K562 (cell line): Measurements from ENCODE around the gene SERPINB5. TPM values are rescaled to one million over a fixed set of nuclear protein-coding genes. Genes with fewer than 3 reads are reported as not detected.

Experiments used
- ATAC-seq: fragments of 200-7000 bp; cut with Tn5 transposase; 3 replicates; pipeline ENCODE4 v1.9.1; 2020; ENCODE audit warnings: moderate library complexity
- BruUV-seq: library from RNA; stranded (reverse); fragments of 400-500 nt; replicated peaks from 2 replicates; lab custom pipeline; 2021; lab: Mats Ljungman, UMichigan
- CTCF ChIA-PET: fragments of 300-600 bp; formaldehyde crosslinking; extraction: SDS; loops from one replicate; lab custom pipeline; 2021; ENCODE audit warnings: low intra/inter-chr PET ratio; lab: Yijun Ruan, JAX
- POLR2A ChIA-PET: fragments of 300-600, 350-650 bp; sonication (Branson Sonifier 250); formaldehyde crosslinking; extraction: SDS; loops from one replicate; lab custom pipeline; 2021; ENCODE audit warnings: antibody characterized with exemption, inconsistent platforms; lab: Yijun Ruan, JAX
- DNase-seq, 4 experiments: peaks; one replicate each; pipeline versions ENCODE4 v3.0.0 to v3.0.0-alpha.2; 2011 to 2018; ENCODE audit warnings: low spot score in 3 of 4, mixed read lengths in 3 of 4; ENCODE audit errors: extremely low read depth in 1 of 4
- FAIRE-seq: peaks from 2 replicates; lab custom pipeline; 2011; peaks lifted over from hg19 to GRCh38; lab: Jason Lieb, UNC
- H2AFZ ChIP-seq: 2 replicates; pipeline ENCODE4 v1.6.0; 2011; ENCODE audit warnings: low read depth, low read length, control low read depth, inconsistent platforms
- H3K27ac ChIP-seq: fragments of 200-600 bp; 3 replicates; pipeline ENCODE4 v1.8.0; 2011; ENCODE audit warnings: low read depth, mild to moderate bottlenecking, control low read depth, inconsistent platforms, low read length, moderate library complexity, mixed read lengths; ENCODE audit errors: extremely low read depth
- H3K27me3 ChIP-seq, 2 experiments: fragments of 300-600 bp in 1 of 2; 2 replicates in 1 of 2; 3 replicates in 1 of 2; pipeline versions ENCODE4 v1.6.0 to v1.8.0; 2011; ENCODE audit warnings: inconsistent platforms in 2 of 2, low read length in 2 of 2, mild to moderate bottlenecking in 1 of 2, mixed read lengths in 1 of 2, moderate library complexity in 1 of 2; ENCODE audit not compliant: control insufficient read depth in 2 of 2, insufficient read depth in 2 of 2
- H3K36me3 ChIP-seq: fragments of 300-600 bp; 3 replicates; pipeline ENCODE4 v1.8.0; 2011; ENCODE audit warnings: mild to moderate bottlenecking, low read length, inconsistent platforms; ENCODE audit not compliant: control insufficient read depth, insufficient read depth
- H3K4me1 ChIP-seq, 2 experiments: fragments of 200-600 bp in 1 of 2; replicated peaks in 1 of 2; 2 replicates in 1 of 2; 3 replicates in 1 of 2; pipeline versions ENCODE4 v1.5.1 to v1.8.0; 2011; ENCODE audit warnings: inconsistent platforms in 2 of 2, low read length in 2 of 2, mild to moderate bottlenecking in 1 of 2, mixed read lengths in 1 of 2, moderate library complexity in 1 of 2; ENCODE audit not compliant: control insufficient read depth in 2 of 2, insufficient read depth in 2 of 2
- H3K4me2 ChIP-seq: 2 replicates; pipeline ENCODE4 v1.6.1; 2011; ENCODE audit warnings: low read length, control low read depth, inconsistent platforms, mixed read lengths; ENCODE audit not compliant: insufficient read depth
- H3K4me3 ChIP-seq: fragments of 200-600 bp; sonication (generic), shearing (Covaris generic); 2 replicates; pipeline ENCODE4 v1.5.1; 2016; ENCODE audit warnings: control low read depth, inconsistent platforms
- H3K79me2 ChIP-seq: fragments of 200-600 bp; 3 replicates; pipeline ENCODE4 v1.8.0; 2011; ENCODE audit warnings: low read length, inconsistent platforms; ENCODE audit not compliant: control insufficient read depth, insufficient read depth
- H3K9ac ChIP-seq, 2 experiments: 2 replicates each; pipeline versions ENCODE4 v1.6.0 to v1.6.1; 2011; ENCODE audit warnings: low read depth in 2 of 2, low read length in 2 of 2, control low read depth in 1 of 2, inconsistent platforms in 1 of 2, mild to moderate bottlenecking in 1 of 2, mixed read lengths in 1 of 2; ENCODE audit not compliant: insufficient read depth in 1 of 2
- H3K9me1 ChIP-seq: one replicate; pipeline ENCODE4 v1.6.0; 2011; ENCODE audit warnings: inconsistent platforms, mild to moderate bottlenecking, low read length, moderate library complexity; ENCODE audit not compliant: control insufficient read depth, insufficient read depth
- H3K9me3 ChIP-seq: replicated peaks from 2 replicates; pipeline ENCODE4 v1.5.1; 2011; ENCODE audit warnings: low read depth, low read length, inconsistent platforms; ENCODE audit not compliant: control insufficient read depth, insufficient read depth
- H4K20me1 ChIP-seq: replicated peaks from 2 replicates; pipeline ENCODE4 v1.6.1; 2011; ENCODE audit warnings: low read length, inconsistent platforms, mixed read lengths; ENCODE audit not compliant: control insufficient read depth, insufficient read depth
- BRF2 ChIP-seq: IDR thresholded peaks from 3 replicates; pipeline ENCODE4 v1.6.1; 2011; ENCODE audit warnings: borderline replicate concordance, mild to moderate bottlenecking; ENCODE audit not compliant: insufficient read length, insufficient read depth
- GATAD2B ChIP-seq: fragments of 450-650 bp; IDR thresholded peaks from 2 replicates; pipeline ENCODE4 v1.6.1; 2017; ENCODE audit warnings: mild to moderate bottlenecking, borderline replicate concordance
- HNRNPUL1 ChIP-seq: fragments of 200-400 bp; formaldehyde crosslinking; IDR thresholded peaks from 2 replicates; pipeline ENCODE4 v1.6.1; 2017; ENCODE audit warnings: low read length
- IRF2 ChIP-seq: sonication (generic); formaldehyde crosslinking; IDR thresholded peaks from 2 replicates; pipeline ENCODE4 v1.8.1; 2022; ENCODE audit warnings: mild to moderate bottlenecking, missing genetic modification reagents
- MIER1 ChIP-seq: fragments of 450-650 bp; IDR thresholded peaks from 2 replicates; pipeline ENCODE4 v1.6.1; 2016; ENCODE audit warnings: antibody characterized with exemption, mild to moderate bottlenecking, low read depth
- NFIC ChIP-seq: fragments of 450-650 bp; IDR thresholded peaks from 2 replicates; pipeline ENCODE4 v1.6.1; 2017; ENCODE audit warnings: mild to moderate bottlenecking, inconsistent platforms
- NR2C1 ChIP-seq, 2 experiments: fragments of 450-650 bp; IDR thresholded peaks; 2 replicates each; pipeline ENCODE4 v1.6.1; 2017; ENCODE audit warnings: mild to moderate bottlenecking in 2 of 2, antibody characterized with exemption in 1 of 2, inconsistent platforms in 1 of 2, missing compliant biosample characterization in 1 of 2, missing genetic modification characterization in 1 of 2
- SREBF1 ChIP-seq: fragments of 150-350 bp; IDR thresholded peaks from 2 replicates; pipeline ENCODE4 v1.6.1; 2014; ENCODE audit warnings: antibody characterized with exemption, low read depth, low read length, borderline replicate concordance
- THRAP3 ChIP-seq: fragments of 450-650 bp; IDR thresholded peaks from 2 replicates; pipeline ENCODE4 v1.6.1; 2016; ENCODE audit warnings: mild to moderate bottlenecking, inconsistent platforms, borderline replicate concordance
- ZBTB43 ChIP-seq: sonication (generic); formaldehyde crosslinking; IDR thresholded peaks from 2 replicates; pipeline ENCODE4 v1.8.0; 2023; ENCODE audit warnings: mild to moderate bottlenecking, missing genetic modification reagents
- ZNF239 ChIP-seq: fragments of 250-450 bp; sonication (Bioruptor Pico); IDR thresholded peaks from 2 replicates; pipeline ENCODE4 v1.4.0; 2020; ENCODE audit warnings: mild to moderate bottlenecking
- ZNF512 ChIP-seq: IDR thresholded peaks from 2 replicates; pipeline ENCODE4 v1.6.1; 2016; ENCODE audit warnings: missing genetic modification characterization, missing compliant biosample characterization
- ZNF583 ChIP-seq: fragments of 250-450 bp; sonication (Bioruptor Pico); IDR thresholded peaks from 2 replicates; pipeline ENCODE4 v1.4.0; 2020
- ZNF639 ChIP-seq, 2 experiments: fragments of 200-800 bp in 1 of 2; sonication (Bioruptor generic) in 1 of 2; sonication (generic) in 1 of 2; formaldehyde crosslinking in 1 of 2; IDR thresholded peaks in 1 of 2; conservative IDR thresholded peaks in 1 of 2; 2 replicates each; pipeline versions ENCODE4 v1.5.0 to v1.6.1; 2016 to 2020; ENCODE audit warnings: missing compliant biosample characterization in 1 of 2, missing genetic modification characterization in 1 of 2, missing genetic modification reagents in 1 of 2
- WGBS: fragments of 100-300 bp; shearing (Covaris generic); methylation state at CpG from one replicate; pipeline ENCODE4 v1.1.6; 2016; ENCODE audit warnings: low coverage, mixed read lengths; ENCODE audit not compliant: insufficient coverage; ENCODE audit errors: missing lambda C conversion rate; 5-methylcytosine and 5-hydroxymethylcytosine counted together
- in situ Hi-C: fragments of 300-500 bp; cut with MboI; formaldehyde crosslinking; loops from 4 replicates; pipeline ENCODE4 v1.15.0; 2018; ENCODE audit warnings: inconsistent platforms, mixed read lengths
- intact Hi-C: fragments of 100-400 bp; cut with micrococcal nuclease; formaldehyde crosslinking; loops from 2 replicates; pipeline ENCODE4 v1.14.2; 2022
- polyA plus RNA-seq, 8 experiments: library from polyadenylated mRNA; depleted of rRNA in 4 of 8; stranded (reverse) in 5 of 8; unstranded in 3 of 8; fragments of >200 nt; fragmentation: Nextera tagmentation in 2 of 8; fragmentation: Illumina TruSeq in 1 of 8; extraction: Ambion mirVana in 2 of 8; extraction: Trizol in 1 of 8; gene quantifications; 2 replicates each; pipeline versions ENCODE4 v1.2.1 to v1.2.3, GENCODE V29; 2011 to 2014; ENCODE audit warnings: inconsistent platforms in 1 of 8, missing spikeins in 1 of 8
- total RNA-seq, 7 experiments: library from RNA; depleted of rRNA in 6 of 7; stranded (reverse); fragments of >200 nt in 6 of 7; fragmentation: Illumina TruSeq in 2 of 7; extraction: Trizol in 2 of 7; gene quantifications; 2 replicates each; pipeline versions ENCODE4 v1.2.1 to v1.2.3, GENCODE V29; 2011 to 2021; ENCODE audit warnings: low replicate concordance in 1 of 7

SERPINB5 gene
- total and polyA plus RNA-seq, 9 of the 15 experiments (the other 6 are each of a cell fraction or from before 2014, with no cell fraction given): 0.05 to 1.4 (median 0.49) TPM; not detected in 1

GRCh38 chr18:63440881-63441280, 35.9 kb upstream of the SERPINB5 start:
- FAIRE-seq (no peak), ATAC-seq (no peak), DNase-seq (no peak)
- in situ Hi-C loops (no loop called here), intact Hi-C loops (loop anchor here (2.0 kb wide), 1 partner anchor 310 kb away; no protein-coding TSS in a partner anchor)
- H4K20me1 ChIP-seq: no peaks in the 10 kb centered on the region
- H3K79me2 ChIP-seq: no peaks in the 10 kb centered on the region
- H3K9me1 ChIP-seq: no peaks in the 10 kb centered on the region
- H2AFZ ChIP-seq: no peak overlapping the region
- no peaks in the 10 kb centered on the region for H3K4me1 ChIP-seq
- H3K27ac ChIP-seq: no peak overlapping the region
- H3K36me3 ChIP-seq: no peaks in the 10 kb centered on the region
- peaks cover 0 to 4% of the 10 kb centered on the region in 2 experiments; a peak in 1 of 5 replicates for H3K27me3 ChIP-seq
- TF ChIP-seq ZNF583 (CRISPR knock-in tag) (no peak), ZNF639 (CRISPR knock-in tag; conservative IDR thresholded peaks at IDR 0.05 in 1 of 2, IDR thresholded peaks at IDR 0.05 in 1 of 2) (no peak), ZNF239 (CRISPR knock-in tag) (no peak), NFIC (no peak), GATAD2B (no peak), HNRNPUL1 (no peak), NR2C1 (IDR thresholded peaks at IDR 0.05) (no peak), NR2C1 (tag; IDR thresholded peaks at IDR 0.05) (no peak), THRAP3 (no peak), ZNF512 (tag) (no peak), BRF2 (no peak), ZBTB43 (CRISPR knock-in tag) (no peak), MIER1 (no peak), SREBF1 (no peak), IRF2 (no peak)
- H3K9ac ChIP-seq: no peak overlapping the region
- BruUV-seq: no TSS peak
- no peaks in the 10 kb centered on the region for H3K9me3 ChIP-seq
- ChIA-PET POLR2A (no interaction called here), CTCF (no interaction called here)
- H3K4me2 ChIP-seq: no peak overlapping the region
- WGBS: 5% methylated on average over 2 of the region's 5 CpGs
- no peak overlapping the region for H3K4me3 ChIP-seq
